Measurements from ENCODE around the gene IRS2. TPM values are rescaled to one million over a fixed set of nuclear protein-coding genes. Genes with fewer than 3 reads are reported as not detected.

The IRS2 gene
- total RNA-seq, 2 experiments from 2014 or later, result 0.63 to 2.7 TPM

DNA sequence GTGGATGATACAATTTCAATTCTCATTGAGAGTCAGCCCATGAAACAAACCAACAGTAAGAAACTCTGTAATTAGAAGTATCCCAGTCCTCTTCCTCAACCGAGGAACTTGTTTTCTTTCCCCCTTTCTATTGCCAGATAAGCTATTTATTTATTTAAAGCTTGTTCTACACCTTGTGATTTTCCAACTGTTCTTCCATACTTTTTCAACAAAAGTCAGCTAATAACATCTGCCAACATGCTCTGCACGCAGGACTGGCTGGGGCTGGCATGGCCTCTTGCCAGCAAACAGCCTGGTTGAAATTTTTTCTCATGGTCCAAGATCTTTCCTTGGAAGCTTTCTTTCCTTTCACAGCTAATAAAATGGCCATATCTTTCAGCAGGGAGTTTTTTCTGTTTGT is 2.9 kb upstream of the IRS2 start:
- no peaks in the 10 kb centered on the region for H3K4me1 ChIP-seq (ENCODE audit: insufficient read depth, low read length, poor library complexity, severe bottlenecking)
- H3K4me2 ChIP-seq (ENCODE audit: low read length), result no peak overlapping the region
- no peaks in the 10 kb centered on the region for H3K9me3 ChIP-seq (ENCODE audit: low read length)
- ChIA-PET POLR2A (no interaction called here), CTCF (ENCODE audit: unreplicated experiment) (no interaction called here)
- H3K36me3 ChIP-seq (ENCODE audit: insufficient read depth, low read length), result no peaks in the 10 kb centered on the region
- H3K79me2 ChIP-seq (ENCODE audit: insufficient read depth, low read depth, low read length), result no peaks in the 10 kb centered on the region
- intact Hi-C loops (cut with micrococcal nuclease; ENCODE audit: unreplicated experiment), result loop anchor here (2.0 to 10.0 kb wide), 2 partner anchors 626 to 654 kb away; no protein-coding TSS in a partner anchor
- H4K20me1 ChIP-seq (ENCODE audit: insufficient read depth, low read length), result no peaks in the 10 kb centered on the region
- no peak overlapping the region for H3K27ac ChIP-seq (ENCODE audit: low read depth, low read length, poor library complexity, severe bottlenecking)
- H3K4me3 ChIP-seq (ENCODE audit: low read depth, low read length, poor library complexity, severe bottlenecking), result no peak overlapping the region
- no TSS peak for BruUV-seq (replicated peaks)
- TF ChIP-seq EZH2phosphoT487 (IDR thresholded peaks at IDR 0.05; ENCODE audit: borderline replicate concordance, low read depth, low read length), result no peak
- TF ChIP-seq, protein P1, sequence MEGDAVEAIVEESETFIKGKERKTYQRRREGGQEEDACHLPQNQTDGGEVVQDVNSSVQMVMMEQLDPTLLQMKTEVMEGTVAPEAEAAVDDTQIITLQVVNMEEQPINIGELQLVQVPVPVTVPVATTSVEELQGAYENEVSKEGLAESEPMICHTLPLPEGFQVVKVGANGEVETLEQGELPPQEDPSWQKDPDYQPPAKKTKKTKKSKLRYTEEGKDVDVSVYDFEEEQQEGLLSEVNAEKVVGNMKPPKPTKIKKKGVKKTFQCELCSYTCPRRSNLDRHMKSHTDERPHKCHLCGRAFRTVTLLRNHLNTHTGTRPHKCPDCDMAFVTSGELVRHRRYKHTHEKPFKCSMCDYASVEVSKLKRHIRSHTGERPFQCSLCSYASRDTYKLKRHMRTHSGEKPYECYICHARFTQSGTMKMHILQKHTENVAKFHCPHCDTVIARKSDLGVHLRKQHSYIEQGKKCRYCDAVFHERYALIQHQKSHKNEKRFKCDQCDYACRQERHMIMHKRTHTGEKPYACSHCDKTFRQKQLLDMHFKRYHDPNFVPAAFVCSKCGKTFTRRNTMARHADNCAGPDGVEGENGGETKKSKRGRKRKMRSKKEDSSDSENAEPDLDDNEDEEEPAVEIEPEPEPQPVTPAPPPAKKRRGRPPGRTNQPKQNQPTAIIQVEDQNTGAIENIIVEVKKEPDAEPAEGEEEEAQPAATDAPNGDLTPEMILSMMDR (conservative IDR thresholded peaks at IDR 0.05; ENCODE audit: low read length), result no peak
- no peaks in the 10 kb centered on the region for H3K9me2 ChIP-seq (ENCODE audit: insufficient read depth, low read length)
- DNase-seq (ENCODE audit: low spot score), result no peak
- no peak overlapping the region for H2AFZ ChIP-seq (ENCODE audit: low read length)

DNA sequence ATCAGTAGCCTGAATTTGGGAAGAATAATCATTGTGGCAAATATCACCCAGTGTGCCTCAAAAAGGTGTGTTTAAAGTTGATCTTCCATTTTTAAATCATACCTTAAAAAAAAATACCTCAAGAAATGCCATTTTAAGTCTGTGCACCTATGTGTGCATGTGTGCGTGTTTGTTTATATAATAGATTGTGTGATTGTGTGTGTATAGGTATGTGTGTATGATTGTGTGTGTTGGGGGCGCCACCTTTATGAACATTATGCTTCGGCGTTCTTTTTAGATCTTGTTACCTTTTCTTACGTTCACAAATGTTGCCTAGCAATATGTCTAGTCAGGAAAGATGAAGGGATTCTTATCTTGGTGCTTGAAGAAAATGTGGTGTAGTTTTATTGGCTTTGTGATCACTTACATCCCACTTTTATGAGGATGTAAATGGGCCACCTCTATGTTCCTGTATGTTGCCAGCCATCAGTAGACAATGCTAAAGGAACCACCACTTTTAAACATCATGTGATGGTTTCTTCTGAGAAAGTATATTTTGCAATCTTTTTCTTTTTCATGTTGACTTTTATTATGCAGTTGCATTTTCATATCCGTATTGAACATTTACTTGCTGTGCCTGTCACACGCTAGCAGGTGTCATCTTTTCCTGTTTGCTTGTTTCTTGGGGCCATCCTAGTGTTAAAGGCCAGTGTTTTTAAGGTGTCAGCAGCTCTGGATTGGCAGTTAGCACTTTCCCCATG is 2.2 kb upstream of the IRS2 start:
- Histone ChIP-seq H3K4me2 (ENCODE audit: low read length) (no peak overlapping the region), H4K20me1 (ENCODE audit: insufficient read depth, low read length) (no peaks in the 10 kb centered on the region), H3K9me3 (ENCODE audit: low read length) (no peaks in the 10 kb centered on the region), H2AFZ (ENCODE audit: low read length) (no peak overlapping the region), H3K4me3 (ENCODE audit: low read depth, low read length, poor library complexity, severe bottlenecking) (no peak overlapping the region), H3K79me2 (ENCODE audit: insufficient read depth, low read depth, low read length) (no peaks in the 10 kb centered on the region), H3K9me2 (ENCODE audit: insufficient read depth, low read length) (no peaks in the 10 kb centered on the region), H3K36me3 (ENCODE audit: insufficient read depth, low read length) (no peaks in the 10 kb centered on the region), H3K4me1 (ENCODE audit: insufficient read depth, low read length, poor library complexity, severe bottlenecking) (no peaks in the 10 kb centered on the region), H3K27ac (ENCODE audit: low read depth, low read length, poor library complexity, severe bottlenecking) (no peak overlapping the region)
- ChIA-PET POLR2A (no interaction called here), CTCF (ENCODE audit: unreplicated experiment) (no interaction called here)
- intact Hi-C loops (cut with micrococcal nuclease; ENCODE audit: unreplicated experiment), result loop anchor here (2.0 to 10.0 kb wide), 2 partner anchors 626 to 654 kb away; no protein-coding TSS in a partner anchor
- no TSS peak for BruUV-seq (replicated peaks)
- no peak for TF ChIP-seq EZH2phosphoT487 (IDR thresholded peaks at IDR 0.05; ENCODE audit: borderline replicate concordance, low read depth, low read length)
- TF ChIP-seq, protein P1 (conservative IDR thresholded peaks at IDR 0.05; ENCODE audit: low read length), result no peak
- no peak for DNase-seq (ENCODE audit: low spot score)

All from OCI-LY7 (cell line).